DLD1 (cell line): ENCODE results near the gene BIRC7.

Source experiments
- in situ Hi-C: cut with HindIII; loops from 2 replicates; pipeline ENCODE4 v1.10.0; 2017; ENCODE audit warnings: low sequenced_read_pairs

The BIRC7 gene

DNA sequence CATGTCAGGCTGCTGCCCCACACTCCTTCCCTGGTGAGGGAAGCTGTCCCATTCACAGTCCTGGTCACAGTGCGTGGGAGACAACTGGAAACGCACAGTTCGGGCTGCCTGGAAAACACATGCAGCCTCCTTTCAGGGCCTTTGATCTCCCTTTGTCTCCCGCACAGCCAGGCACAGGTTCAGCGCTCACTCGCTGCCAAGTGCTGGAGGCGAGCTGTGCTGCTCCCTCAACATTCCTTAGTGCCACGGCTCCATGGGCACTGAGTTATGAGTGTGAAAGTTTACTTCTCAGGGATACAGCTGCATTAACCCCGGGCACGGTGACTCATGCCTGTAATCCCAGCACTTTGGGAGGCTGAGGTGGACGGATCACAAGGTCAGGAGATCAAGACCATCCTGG is 28.8 kb upstream of the BIRC7 start:
- in situ Hi-C loops, result no loop called here

DNA sequence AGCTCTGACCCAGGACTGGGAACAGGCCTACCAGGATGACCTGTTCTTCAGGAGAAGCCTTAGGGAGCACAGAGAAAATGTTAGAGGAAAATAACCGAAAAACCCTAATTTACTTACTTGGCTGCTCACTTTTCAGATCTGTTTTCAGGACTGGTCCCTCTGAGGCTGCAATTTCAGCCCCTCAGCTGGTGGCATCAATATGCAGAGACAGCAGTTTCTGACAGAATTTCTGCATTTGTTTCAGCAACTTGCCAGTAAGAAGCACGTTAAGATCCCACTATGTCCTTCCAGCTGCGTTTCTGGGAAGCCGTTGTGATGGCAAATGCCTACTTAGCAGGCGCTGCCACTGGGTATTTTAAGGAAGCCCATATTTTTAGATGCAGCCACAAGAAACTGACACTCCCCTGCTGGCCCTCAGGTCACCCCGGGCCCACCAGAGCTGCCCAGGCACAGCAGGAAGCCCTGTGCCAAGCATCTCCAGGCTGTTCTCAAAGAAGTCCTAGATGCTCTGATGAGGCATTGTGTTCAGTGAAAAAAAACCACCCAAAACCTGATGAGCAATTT is 27.3 kb upstream of the BIRC7 start:
- in situ Hi-C loops, result no loop called here

DNA sequence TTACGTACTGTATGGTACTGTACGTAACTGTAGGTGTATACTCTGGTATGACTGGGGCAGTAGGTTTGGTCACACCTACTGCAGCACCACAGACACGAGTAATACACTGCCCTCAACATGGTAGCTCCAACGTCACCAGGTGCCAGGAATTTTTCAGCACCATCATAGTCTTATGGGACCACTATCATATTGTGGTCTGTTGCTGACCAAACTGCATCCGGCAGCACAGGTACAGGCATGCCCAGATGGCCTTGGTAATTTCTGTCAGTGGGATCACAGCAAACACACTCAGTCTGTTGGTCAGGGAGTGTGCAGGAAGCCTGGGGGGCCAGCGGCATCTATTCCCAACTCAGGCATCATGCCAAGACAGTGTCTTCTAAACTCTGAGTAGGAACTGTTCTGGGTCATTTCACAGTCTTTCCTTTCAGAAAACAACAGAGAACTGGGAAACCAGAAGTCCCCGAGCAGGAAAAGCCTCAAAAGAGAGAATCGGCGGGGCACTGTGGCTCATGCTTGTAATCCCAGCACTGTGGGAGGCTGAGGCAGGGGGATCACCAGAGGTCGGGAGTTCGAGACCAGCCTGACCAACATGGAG is 25.6 kb upstream of the BIRC7 start:
- in situ Hi-C loops, result no loop called here

DNA sequence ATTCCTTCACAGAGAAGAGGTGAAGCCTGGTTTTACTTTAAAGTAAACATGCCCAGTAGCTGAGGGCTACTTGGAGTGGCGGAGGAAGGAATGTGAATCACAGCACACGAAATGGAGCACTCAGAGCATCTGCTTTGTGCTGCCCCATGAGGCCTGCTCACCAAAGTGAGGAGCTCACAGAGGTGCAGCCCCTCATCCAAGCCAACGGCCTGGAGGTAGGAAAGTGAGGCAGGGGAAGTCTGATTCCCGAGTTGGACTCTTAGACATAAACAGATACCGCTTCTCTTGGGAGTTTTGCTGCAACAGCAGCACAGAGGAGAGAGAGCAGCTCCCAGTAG is 23.3 kb upstream of the BIRC7 start:
- in situ Hi-C loops, result no loop called here

DNA sequence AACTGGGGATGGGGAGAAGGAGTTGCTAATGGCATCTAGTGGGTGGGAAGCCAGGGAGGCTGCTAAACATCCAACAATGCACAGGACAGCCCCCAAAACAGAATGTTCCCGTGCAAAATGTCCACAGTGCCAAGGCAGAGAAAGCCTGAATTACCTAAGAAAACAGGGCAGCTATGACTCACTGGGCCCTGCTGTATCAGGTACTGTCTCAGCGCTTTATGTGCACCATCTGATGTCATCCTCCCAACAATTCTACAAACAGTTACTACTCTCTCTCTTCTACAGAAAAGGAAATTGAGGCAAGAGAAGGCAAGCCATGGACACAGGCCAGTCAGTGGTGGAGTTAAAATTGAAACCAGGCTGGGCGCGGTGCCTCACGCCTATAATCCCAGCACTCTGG is 22.9 kb upstream of the BIRC7 start:
- in situ Hi-C loops, result no loop called here

DNA sequence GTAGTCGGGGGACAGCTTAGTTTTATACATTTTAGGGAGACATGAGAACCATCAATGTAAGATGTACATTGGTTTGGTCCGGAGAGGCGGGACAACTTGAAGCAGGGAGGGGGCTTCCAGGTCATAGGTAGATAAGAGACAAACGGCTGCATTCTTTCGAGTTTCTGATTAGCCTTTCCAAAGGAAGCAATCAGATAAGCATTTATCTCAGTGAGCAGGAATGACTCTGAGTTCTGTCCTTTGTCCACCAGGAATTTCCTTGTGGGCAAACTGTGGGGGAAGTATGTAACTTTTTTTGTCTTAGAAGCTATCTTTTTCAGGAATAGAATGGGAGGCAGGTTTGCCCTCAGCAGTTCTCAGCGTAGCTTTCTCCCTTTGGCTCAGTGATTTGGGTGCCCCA is 21.2 kb upstream of the BIRC7 start:
- in situ Hi-C loops, result no loop called here

DNA sequence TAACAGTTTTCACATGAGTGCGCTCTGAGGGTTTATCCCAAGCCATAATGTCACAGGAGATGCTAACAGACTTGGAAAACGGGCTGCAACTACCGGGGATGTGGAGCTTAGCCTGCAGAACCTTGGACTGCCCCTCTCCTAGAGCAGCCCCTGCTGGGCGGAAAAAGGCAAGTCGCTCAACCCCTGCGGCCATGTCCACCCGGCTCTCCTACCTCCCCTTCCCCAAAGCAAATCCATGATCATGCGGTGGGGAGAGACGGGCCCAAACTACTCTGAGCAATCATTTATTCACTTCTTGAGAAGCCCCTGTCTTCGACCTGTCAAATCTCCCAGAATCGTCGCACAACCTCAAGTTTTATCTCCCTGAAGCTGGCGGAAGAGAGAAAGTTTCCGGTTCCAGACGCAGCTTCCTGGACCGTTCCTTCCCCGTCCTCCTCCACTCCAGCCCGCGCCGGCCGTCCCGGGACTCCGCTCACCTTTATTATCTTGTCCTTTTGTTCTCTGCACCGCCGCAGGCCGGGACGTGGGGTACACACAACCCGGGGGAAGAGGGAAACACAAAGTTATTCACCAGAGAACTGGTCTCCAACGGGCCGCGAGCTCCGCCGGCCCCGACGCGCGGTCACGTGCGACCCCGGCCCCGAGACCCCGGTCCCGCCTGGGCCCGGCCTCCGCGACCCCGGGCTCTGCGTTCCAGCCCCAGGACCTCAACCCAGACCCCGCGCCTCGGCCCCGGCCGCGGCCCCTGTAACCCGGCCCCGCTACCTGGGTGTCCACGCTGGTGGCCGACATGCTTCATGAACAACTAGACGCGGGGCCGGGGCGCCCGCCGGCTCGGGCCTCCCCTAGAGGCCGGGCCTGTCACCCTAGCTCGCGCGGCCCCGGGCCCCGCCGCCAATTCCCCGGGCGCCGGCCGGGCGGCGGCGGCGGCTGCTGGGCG is 20.3 kb upstream of the BIRC7 start:
- in situ Hi-C loops, result no loop called here

DNA sequence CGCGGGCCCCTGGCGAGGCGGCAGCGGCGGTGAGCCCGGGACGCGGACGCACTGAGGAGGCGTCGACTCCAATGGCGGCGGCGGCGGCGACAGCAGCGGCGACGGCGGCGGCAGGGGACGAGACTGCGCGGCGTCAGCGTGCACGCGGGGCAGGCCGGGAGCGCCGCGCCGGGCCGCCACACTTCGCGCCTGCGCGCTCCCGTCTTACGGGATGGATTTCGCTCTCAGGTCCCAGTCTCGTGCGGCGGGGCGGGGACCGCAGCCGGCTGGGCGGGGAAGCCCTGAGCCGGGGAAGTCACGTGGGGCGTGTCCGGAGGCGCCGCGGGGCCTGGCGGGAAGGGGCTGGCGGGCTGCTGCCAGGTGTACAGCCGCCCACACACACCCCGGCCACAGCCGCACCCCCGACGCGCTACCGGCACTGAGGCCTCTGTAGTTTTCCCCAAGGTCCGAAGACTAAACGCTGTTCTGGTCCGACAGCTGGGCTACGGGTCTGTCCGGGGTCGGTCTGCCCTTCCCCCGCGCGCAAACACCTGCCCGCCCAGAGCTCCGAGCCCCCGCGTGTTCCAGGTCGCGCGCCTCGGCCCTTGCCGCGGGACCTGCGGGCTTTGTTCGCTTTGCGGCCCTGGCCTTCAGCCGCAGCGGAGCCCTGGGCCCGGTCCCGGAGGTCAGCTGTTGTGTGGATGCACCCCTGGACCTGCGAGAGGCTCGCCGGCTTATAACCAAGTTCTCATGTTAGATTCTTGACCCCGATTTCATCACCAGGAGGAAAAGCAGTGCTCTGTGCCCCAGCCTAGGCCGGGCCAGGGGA is 19.5 kb upstream of the BIRC7 start, which contains the start of gene YTHDF1:
Gene YTHDF1 (minus strand): TSS at position 91 of the 808 bp plus-strand sequence. CDS start 239 bp downstream, outside the sequence.
- in situ Hi-C loops, result no loop called here

DNA sequence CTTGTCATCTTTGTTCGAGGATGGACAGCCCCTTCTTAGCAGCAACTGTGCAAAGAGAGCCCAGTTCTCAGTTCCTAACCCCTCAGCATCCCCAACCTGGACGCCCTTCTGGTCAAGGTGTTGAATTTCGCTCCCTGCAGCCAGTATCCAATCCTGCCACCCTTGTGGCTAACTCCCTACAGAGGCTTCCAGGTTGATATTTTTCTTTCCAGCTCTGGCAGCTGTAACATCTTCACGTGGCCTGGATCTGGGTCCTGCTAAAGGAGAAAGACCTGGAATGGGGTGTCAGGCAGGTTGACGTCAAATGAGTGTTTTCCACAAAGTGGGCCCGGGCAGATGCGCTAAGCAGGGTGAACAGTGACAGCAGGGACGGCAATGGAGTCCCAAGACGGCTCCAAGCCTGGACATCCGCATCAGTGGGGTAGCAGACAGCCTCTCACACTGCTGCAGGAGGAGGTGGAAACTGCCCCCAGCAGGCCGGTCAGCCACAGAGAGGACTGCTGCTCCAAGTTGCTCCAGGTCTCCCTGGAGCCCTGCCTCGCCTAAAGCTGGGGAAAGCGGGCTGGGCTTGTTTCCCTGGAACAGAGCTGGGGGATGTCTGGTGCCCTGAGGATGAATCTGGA is 18.7 kb upstream of the BIRC7 start:
- in situ Hi-C loops, result no loop called here

DNA sequence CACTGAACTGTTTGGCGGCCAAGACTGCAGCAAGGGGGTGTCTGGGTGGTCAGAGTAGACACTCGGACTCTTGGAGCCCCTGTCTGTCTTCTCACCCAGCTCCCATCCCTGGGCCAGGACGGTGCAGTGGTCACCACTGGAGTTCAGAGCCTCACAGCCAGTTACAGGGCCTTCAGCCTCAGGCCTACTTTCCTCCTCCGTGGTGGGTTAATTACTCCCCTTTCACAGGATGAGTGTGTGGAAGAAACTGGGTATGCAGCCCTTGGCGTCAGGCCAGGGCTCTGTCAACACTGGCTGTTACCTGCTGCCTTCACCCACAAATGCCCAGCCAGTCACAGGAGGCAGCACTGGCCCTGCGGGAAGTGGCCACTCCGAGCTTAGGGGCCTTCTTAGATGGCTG is 18.0 kb upstream of the BIRC7 start:
- in situ Hi-C loops, result no loop called here

DNA sequence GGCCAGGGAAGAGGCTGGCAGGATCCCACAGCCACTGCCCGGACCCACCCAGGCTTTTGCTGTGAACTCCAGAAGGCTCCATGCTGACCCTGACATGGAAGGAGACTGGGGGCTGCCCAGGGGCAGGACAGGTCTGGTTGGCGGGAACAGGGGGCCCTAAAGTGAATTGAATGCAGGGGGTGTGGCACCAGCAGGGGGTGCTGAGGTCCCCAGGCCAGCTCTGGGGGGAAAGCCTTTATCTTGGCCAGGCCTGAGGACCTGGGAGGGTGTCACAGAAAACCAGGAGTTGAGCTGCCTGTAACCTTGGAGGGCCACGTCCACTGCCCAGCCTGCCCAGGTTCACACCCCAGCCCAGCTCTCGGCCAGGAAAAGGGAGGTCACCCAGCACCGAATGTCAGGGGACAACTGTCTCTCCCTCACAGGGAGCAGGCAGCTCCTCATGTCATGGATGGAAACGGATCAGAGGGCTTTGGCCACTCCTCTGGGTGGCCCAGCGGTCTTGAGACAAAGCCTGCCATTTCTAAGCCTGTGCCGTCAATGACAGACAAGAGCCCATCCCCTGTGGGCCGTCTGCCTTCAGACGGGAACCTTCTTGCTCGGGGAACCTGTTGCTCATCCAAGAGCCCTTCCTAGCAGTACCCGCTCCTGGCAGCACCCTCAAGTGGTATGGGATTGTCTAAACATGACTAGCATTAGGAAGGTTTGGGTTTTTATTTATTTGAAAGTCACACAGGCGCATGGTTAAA is 16.8 kb upstream of the BIRC7 start:
- in situ Hi-C loops, result no loop called here

DNA sequence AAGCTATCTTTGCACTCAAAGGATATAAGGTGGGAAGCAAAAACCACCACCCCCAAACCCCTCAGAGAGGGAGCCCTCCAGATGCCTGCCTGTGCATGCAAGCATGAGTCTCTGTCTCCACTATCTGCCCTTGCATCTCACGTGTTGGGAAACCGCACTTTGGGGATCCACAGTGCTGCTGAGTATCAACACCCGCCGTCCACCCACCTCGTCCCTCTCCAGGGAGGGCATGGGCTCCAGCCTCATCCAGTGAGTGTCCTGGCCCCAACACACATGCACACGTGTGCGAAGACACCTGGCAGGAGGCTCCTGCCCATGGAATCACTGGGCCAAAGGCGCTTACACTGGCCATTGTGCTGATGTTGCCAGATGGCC is 16.3 kb upstream of the BIRC7 start:
- in situ Hi-C loops, result no loop called here

DNA sequence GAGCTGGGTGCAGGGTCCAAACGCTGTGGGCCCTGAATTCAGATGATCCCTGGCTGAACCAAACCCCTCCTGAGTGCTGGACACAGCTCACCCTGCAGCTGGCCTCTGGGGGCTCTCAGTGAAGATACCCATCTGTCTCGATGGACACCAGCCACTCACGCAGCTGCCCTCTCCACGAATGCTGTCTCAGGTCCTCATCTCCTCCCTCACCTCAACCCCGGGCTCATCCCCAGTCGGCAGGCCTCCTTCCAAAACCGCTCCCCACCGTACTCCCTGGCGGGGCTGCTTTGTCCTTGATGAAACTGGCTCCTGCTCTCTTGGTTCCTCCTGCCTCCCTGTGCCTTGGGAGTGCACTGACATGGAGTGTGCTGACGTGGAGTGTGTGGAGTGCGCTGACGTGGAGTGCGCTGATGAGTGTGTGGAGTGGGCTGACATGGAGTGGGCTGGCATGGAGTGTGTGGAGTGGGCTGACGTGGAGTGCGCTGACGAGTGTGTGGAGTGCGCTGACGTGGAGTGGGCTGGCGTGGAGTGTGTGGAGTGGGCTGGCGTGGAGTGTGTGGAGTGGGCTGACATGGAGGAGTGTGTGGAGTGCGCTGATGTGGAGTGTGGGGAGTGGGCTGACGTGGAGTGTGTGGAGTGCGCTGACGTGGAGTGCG is 15.7 kb upstream of the BIRC7 start:
- in situ Hi-C loops, result loop anchor here (5.0 kb wide), 2 partner anchors 57 to 158 kb away; no protein-coding TSS in a partner anchor

DNA sequence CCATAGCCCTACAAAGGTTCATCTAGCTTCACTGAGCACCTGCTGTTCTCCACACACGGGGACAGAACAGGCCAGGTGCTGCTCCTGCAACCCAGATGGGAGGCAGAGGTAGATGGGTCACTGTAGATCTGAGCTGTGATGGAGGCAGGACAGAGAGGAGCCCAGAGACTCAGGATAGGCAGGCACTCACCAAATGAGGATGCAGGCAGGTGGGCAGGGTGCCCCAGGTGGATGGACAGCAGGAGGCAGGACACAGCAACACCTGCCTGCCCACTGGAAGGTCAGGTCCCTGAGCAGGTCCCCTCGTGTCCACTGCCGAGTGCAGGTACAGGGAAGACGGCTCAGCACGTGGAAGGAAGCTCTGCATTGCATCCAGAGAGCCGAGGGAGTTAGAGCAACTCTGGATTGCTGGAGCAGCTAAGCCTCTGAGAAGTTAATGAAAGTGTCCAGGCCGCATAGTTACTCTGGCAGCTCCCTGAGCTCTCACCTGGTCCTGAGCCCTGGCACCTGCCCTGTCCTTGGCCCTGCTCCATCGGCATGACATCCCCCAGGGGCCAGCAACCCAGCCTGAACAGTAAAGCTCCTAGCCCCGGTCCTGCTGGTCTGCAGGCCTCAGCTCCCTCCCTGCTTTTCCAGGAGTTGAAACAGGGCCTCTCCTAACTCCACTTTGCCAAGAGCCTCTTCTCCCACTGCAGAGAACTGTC is 14.9 kb upstream of the BIRC7 start:
- in situ Hi-C loops, result loop anchor here (5.0 kb wide), 2 partner anchors 56 to 159 kb away; no protein-coding TSS in a partner anchor

DNA sequence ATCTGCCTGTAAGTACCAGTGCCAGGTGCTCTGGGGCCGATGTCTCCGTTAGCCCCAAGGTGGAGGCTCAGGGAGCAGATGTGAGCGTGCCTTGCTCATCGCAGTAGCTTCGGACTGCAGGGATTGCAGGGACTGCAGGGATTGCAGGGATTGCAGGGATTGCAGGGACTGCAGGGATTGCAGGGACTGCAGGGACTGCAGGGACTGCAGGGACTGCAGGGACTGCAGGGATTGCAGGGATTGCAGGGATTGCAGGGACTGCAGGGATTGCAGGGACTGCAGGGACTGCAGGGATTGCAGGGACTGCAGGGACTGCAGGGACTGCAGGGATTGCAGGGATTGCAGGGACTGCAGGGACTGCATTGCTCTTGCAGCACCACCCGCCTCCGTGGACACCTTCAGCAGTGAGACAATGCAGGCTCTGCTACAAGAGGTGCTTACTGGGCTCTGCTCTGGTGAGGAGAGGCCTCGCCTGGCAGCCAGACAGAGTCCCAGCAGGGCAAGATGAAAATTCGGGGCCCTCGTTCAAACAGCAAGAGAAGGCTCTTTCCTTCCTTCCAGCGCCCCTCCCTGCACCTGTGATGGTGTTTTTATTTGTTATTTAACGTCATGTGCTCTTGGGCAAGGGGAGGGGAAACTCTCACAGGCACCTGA is 14.2 kb upstream of the BIRC7 start:
- in situ Hi-C loops, result loop anchor here (5.0 kb wide), 2 partner anchors 56 to 159 kb away; no protein-coding TSS in a partner anchor

DNA sequence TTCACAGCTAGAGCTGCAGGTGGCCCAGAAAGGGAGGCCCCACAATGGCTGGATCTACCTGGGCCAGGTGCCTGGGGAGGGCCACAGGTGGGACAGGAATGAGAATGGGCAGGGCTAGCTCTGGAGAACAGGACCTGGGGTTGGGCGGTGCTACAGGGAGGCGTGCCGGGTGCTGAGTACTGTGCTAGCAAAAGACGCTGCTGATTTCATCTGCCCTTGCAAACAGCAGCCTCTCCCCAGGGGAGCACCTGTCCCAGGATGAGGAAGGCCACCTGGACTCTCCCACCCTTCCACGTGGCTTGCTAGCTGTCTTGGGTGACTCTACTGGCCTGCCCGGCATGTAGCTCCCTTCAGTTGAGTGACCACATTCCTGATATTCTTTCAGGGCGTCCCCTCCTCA is 13.2 kb upstream of the BIRC7 start:
- in situ Hi-C loops, result loop anchor here (5.0 kb wide), 2 partner anchors 55 to 160 kb away; no protein-coding TSS in a partner anchor

DNA sequence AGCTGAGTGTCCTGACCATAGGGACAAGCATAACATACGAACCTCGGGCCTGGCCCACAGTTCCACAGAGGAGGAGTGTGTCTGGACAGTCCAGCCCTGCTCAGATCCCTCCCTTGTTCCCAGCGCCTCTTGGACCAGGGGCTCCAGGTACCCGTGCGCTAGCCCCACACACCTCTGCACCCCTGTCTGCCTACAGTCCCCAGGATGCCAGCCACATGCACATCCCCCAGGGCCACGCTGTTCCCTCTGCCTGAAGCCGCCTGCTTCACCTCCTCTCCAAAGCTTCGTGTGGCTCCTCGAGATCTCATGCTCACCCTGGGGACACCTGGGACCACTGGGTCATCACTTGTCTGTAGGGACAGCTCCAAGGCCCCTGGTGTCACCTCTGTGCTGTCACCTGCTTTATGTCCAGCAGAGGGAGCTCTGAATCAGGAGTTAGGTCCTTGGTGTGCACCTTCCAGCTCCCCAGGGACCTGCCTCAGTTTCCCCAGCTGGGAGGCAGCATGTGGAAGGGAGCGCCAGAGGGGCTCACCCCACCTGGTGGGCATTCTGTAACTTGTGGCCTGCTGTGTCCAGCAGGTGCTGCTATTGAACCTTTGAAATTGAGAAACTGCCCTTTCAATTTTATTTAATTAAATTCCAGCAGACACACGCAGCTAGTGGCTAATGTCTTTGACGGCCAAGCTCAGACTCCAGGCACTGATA is 12.4 kb upstream of the BIRC7 start:
- in situ Hi-C loops, result loop anchor here (5.0 kb wide), 2 partner anchors 54 to 161 kb away; no protein-coding TSS in a partner anchor
